Measurements from ENCODE around the gene SPATS2.
A peak's percentile ranks its signal among the peaks of the same experiment; 100 is the strongest.

SPATS2 gene

GRCh38 chr12:49347311-49348193 is 19.7 kb upstream of the SPATS2 start:
- Histone ChIP-seq H3K27ac (no peak overlapping the region), H3K9me3 (ENCODE audit: severe bottlenecking) (no peaks in the 10 kb centered on the region), H3K27me3 (ENCODE audit: insufficient read depth, low read depth, severe bottlenecking) (peaks cover 48% of the 10 kb centered on the region), H3K36me3 (no peaks in the 10 kb centered on the region), H3K4me3 (ENCODE audit: low read depth, low read length) (peak overlapping the region; percentile 32)
- DNase-seq: peak; percentile 84
- peak; percentile 87 for TF ChIP-seq CTCF (IDR thresholded peaks at IDR 0.05; ENCODE audit: low read depth, low read length)

- TF ChIP-seq CTCF (IDR thresholded peaks at IDR 0.05; ENCODE audit: low read depth, low read length): no peak
- no peak overlapping the region for H3K4me3 ChIP-seq (ENCODE audit: low read depth, low read length)
- H3K27me3 ChIP-seq (ENCODE audit: insufficient read depth, low read depth, severe bottlenecking): peaks cover 37% of the 10 kb centered on the region
Observed at GRCh38 chr12:49348781-49349180, 18.5 kb upstream of the SPATS2 start.

GRCh38 chr12:49349266-49349665 is 18.0 kb upstream of the SPATS2 start:
- peaks cover 32% of the 10 kb centered on the region for H3K27me3 ChIP-seq (ENCODE audit: insufficient read depth, low read depth, severe bottlenecking)
- DNase-seq: no peak
- no peak overlapping the region for H3K4me3 ChIP-seq (ENCODE audit: low read depth, low read length)
- H3K27ac ChIP-seq: no peak overlapping the region
- no peak for TF ChIP-seq CTCF (IDR thresholded peaks at IDR 0.05; ENCODE audit: low read depth, low read length)
- no peaks in the 10 kb centered on the region for H3K36me3 ChIP-seq
- H3K9me3 ChIP-seq (ENCODE audit: severe bottlenecking): no peaks in the 10 kb centered on the region

More at GRCh38 chr12:49348781-49349180, 18.5 kb upstream of the SPATS2 start:
- DNase-seq: no peak
- H3K36me3 ChIP-seq: no peaks in the 10 kb centered on the region
- H3K9me3 ChIP-seq (ENCODE audit: severe bottlenecking): no peaks in the 10 kb centered on the region
- no peak overlapping the region for H3K27ac ChIP-seq

- Histone ChIP-seq H3K27me3 (ENCODE audit: insufficient read depth, low read depth, severe bottlenecking) (peaks cover 1% of the 10 kb centered on the region), H3K36me3 (no peaks in the 10 kb centered on the region), H3K9me3 (ENCODE audit: severe bottlenecking) (no peaks in the 10 kb centered on the region), H3K4me3 (ENCODE audit: low read depth, low read length) (no peak overlapping the region), H3K27ac (no peak overlapping the region)
- TF ChIP-seq CTCF (IDR thresholded peaks at IDR 0.05; ENCODE audit: low read depth, low read length): no peak
- no peak for DNase-seq
Observed at GRCh38 chr12:49352351-49352750, 14.9 kb upstream of the SPATS2 start.

GRCh38 chr12:49355913-49356312 is 11.3 kb upstream of the SPATS2 start:
- Histone ChIP-seq H3K9me3 (ENCODE audit: severe bottlenecking) (no peaks in the 10 kb centered on the region), H3K36me3 (no peaks in the 10 kb centered on the region), H3K4me3 (ENCODE audit: low read depth, low read length) (no peak overlapping the region), H3K27me3 (ENCODE audit: insufficient read depth, low read depth, severe bottlenecking) (no peaks in the 10 kb centered on the region), H3K27ac (no peak overlapping the region)
- DNase-seq: no peak
- TF ChIP-seq CTCF (IDR thresholded peaks at IDR 0.05; ENCODE audit: low read depth, low read length): no peak
